Stomach (tissue), 9 donors: ENCODE measurements around the gene GSTM5. TPM values are rescaled to one million over a fixed set of nuclear protein-coding genes. Genes with fewer than 3 reads are reported as not detected.
"Not testable (repeated sequence)": the region's sequence is repeated elsewhere in the genome, so short reads cannot be mapped to it uniquely, and the experiment has no call there.

Source experiments
- DNase-seq, 2 donors: peaks; one replicate each; pipeline versions ENCODE4 v3.0.0 to v3.0.0-alpha.2; 2013 to 2019
- H3K27ac ChIP-seq, 5 donors: fragments of 200-600 bp in 4 of 5; sonication (generic) in 4 of 5; one replicate each; pipeline ENCODE4 v1.5.1; 2013 to 2019; ENCODE audit warnings: mild to moderate bottlenecking in 1 of 5, moderate library complexity in 1 of 5
- H3K27me3 ChIP-seq, 3 donors: fragments of 200-600 bp; sonication (generic); one replicate each; pipeline ENCODE4 v1.5.1; 2017 to 2019; ENCODE audit warnings: mixed run types in 1 of 3
- H3K36me3 ChIP-seq, 4 donors: fragments of 200-600 bp; sonication (generic); 1 replicate in 3 of 4; 2 replicates in 1 of 4; pipeline ENCODE4 v1.5.1; 2016 to 2019
- H3K4me1 ChIP-seq, 4 donors: fragments of 200-600 bp; sonication (generic); one replicate each; pipeline ENCODE4 v1.5.1; 2016 to 2019
- H3K4me3 ChIP-seq, 4 donors: fragments of 200-600 bp; sonication (generic) in 3 of 4; one replicate each; pipeline ENCODE4 v1.5.1; 2016 to 2019; ENCODE audit warnings: mild to moderate bottlenecking in 1 of 4
- H3K9me3 ChIP-seq, 4 donors: fragments of 200-600 bp; sonication (generic); one replicate each; pipeline ENCODE4 v1.5.1; 2016 to 2019
- CTCF ChIP-seq, 7 experiments: fragments of 450-650 bp in 4 of 7; fragments of 200-600 bp in 3 of 7; sonication (generic) in 3 of 7; IDR thresholded peaks; one replicate each; pipeline ENCODE4 v1.5.1; 2016 to 2019; ENCODE audit warnings: antibody characterized with exemption in 7 of 7, control low read depth in 2 of 7, mild to moderate bottlenecking in 1 of 7
- EP300 ChIP-seq: sonication (generic); formaldehyde crosslinking; IDR thresholded peaks from one replicate; pipeline ENCODE4 v1.6.1; 2017; ENCODE audit warnings: antibody characterized with exemption
- POLR2A ChIP-seq, 4 donors: fragments of 450-650 bp; IDR thresholded peaks; one replicate each; pipeline ENCODE4 v1.6.1; 2016; ENCODE audit warnings: antibody characterized with exemption in 4 of 4, control low read depth in 2 of 4, mild to moderate bottlenecking in 1 of 4, moderate library complexity in 1 of 4
- POLR2AphosphoS5 ChIP-seq, 3 donors: sonication (generic); formaldehyde crosslinking; IDR thresholded peaks; one replicate each; pipeline ENCODE4 v1.6.1; 2016; ENCODE audit warnings: antibody characterized with exemption in 3 of 3
- whole genome bisulfite sequencing, 5 donors: extraction: QIAGEN DNeasy Blood & Tissue Kit in 3 of 5; methylation state at CpG; one replicate each; pipeline versions ENCODE4 v1.1.5 to v1.1.7; 2013 to 2018; 5-methylcytosine and 5-hydroxymethylcytosine counted together
- intact Hi-C: fragments of 100-400 bp; cut with DNase I; formaldehyde crosslinking; loops from one replicate; pipeline ENCODE4 v1.15.1; 2023; ENCODE audit warnings: low total_unique reads
- polyA plus RNA-seq, 3 donors: library from polyadenylated mRNA; stranded (reverse); fragments of 200-250 nt; gene quantifications; one replicate each; pipeline ENCODE4 v1.2.3, GENCODE V29; 2013
- total RNA-seq, 5 donors: library from RNA; depleted of rRNA; stranded (reverse); fragments of >200 nt; gene quantifications; one replicate each; pipeline versions ENCODE4 v1.1.0 to v1.2.3, GENCODE V29; 2014 to 2016
- donor health status: healthy with polysubstance abuse.
- donor health status: Bipolar disorder and iron deficiency.
- donor health status: healthy.

The GSTM5 gene
- total and polyA plus RNA-seq, 8 donors = 1.4 to 35.6 (median 16.7) TPM; not detected in 2

DNA sequence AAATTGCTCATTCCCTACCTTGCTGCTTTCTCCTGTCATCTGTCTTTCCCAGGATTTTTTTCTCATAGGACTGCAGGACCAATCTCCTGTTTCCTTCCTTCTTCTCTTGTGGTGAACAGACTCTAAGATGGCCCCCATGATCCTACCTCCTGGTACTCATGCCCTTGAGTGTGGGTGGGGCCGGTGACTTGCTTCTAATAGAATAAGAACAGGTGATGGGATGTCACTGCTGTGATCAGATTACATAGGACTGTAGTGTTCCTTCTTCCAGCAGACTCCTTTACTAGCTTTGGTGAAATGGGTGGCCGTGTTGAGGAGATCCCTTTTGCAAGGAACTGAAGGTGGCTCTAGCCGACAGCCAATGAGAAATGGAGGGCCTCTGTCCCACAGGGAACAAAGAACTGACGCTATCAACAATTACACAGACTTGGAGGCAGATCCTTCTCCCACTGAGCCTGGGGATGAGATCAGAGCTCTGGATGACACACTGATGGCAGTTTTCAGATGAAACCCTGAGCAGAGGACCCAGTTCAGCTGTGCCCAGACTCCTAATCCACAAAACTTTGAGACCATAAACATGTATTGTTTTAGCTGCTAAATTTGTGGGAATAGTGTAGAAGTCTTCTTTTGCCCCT lies 21.3 kb downstream of the GSTM5 start:
- 88 to 91% (median 90%) methylated on average over 4 of the region's 4 CpGs for WGBS, 5 donors
- H3K4me3 ChIP-seq = no peak overlapping the region
- no peaks in the 10 kb centered on the region for H3K9me3 ChIP-seq
- TF ChIP-seq CTCF (IDR thresholded peaks at IDR 0.05) = no peak
- no peak for TF ChIP-seq POLR2A (IDR thresholded peaks at IDR 0.05)
- no peak for TF ChIP-seq POLR2AphosphoS5 (IDR thresholded peaks at IDR 0.05)
- no peak for TF ChIP-seq EP300
- DNase-seq = no peak
- peaks cover 17 to 48% (median 33%) of the 10 kb centered on the region in 4 donors for H3K36me3 ChIP-seq
- no peaks in the 10 kb centered on the region for H3K27me3 ChIP-seq
- peak overlapping the region in 3 of 5 donors; percentile 37 to 70 (median 46) for H3K27ac ChIP-seq
- intact Hi-C loops = no loop called here
- H3K4me1 ChIP-seq = peaks cover 4 to 24% (median 16%) of the 10 kb centered on the region in 4 donors

- peak overlapping the region; percentile 79 to 91 (median 84) for H3K27ac ChIP-seq
- WGBS, 5 donors = 1 to 3% (median 2%) methylated on average over 41 to 86 of the region's 86 CpGs
- DNase-seq = peak; percentile 87 to 95
Measured at GRCh38 chr1:109739738-109740614, 27.9 kb downstream of the GSTM5 start.

DNA sequence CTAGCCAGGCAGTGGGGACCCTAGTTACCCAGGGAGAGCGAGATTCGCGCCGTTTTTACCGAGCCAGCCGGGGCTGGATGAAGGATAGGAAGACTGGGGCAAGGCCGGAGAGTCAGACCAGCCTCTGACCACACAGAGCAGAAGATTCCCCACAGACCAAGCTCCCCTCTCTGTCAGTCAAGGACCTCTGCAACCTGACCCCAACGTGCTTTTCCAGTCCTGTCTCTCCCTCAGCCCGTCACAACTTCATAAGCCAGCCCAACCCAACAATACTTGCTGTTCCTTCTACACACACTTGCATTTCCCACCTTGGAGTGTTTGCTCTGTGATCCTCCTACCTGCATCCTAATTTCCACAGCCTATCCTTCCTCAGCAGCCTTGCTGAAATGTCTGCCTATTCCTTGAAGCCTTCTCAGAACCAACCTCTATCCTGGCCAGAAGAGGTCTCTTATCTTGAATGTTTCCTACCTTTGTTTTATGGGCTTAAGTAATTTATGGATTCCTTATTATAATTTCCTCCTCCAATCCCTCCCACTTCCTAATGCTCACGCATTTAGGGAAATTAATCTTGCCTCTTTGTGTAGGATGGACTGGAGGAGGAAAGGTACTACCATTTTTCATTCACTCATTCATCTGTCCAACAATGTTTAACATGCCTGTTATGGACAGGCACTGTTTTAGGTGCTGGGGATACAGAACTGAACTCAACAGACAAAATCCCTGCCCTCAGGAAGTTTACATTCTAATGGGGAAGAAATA lies 28.7 kb downstream of the GSTM5 start, which contains the start of gene GSTM3:
Gene GSTM3 (minus strand): TSS at position 424 of the 759 bp plus-strand sequence. CDS start 751 bp downstream, outside the sequence.
- 3 to 12% (median 4%) methylated on average over 8 to 10 of the region's 10 CpGs for WGBS, 5 donors
- no peak for TF ChIP-seq EP300
- no peak for TF ChIP-seq POLR2AphosphoS5 (IDR thresholded peaks at IDR 0.05)
- TF ChIP-seq CTCF (IDR thresholded peaks at IDR 0.05) = no peak
- TF ChIP-seq POLR2A (IDR thresholded peaks at IDR 0.05) = no peak
- H3K4me3 ChIP-seq = peak within 1 kb of the TSS; percentile 63 to 89 (median 74)
- peak within 1 kb of the TSS; percentile 79 to 91 (median 84) for H3K27ac ChIP-seq
- peaks cover 23 to 34% (median 25%) of the 10 kb centered on the region in 4 donors for H3K4me1 ChIP-seq
- no peaks in the 10 kb centered on the region for H3K9me3 ChIP-seq
- peaks cover 0 to 5% (median 0%) of the 10 kb centered on the region in 3 donors for H3K27me3 ChIP-seq
- intact Hi-C loops = no loop called here
- peaks cover 17 to 26% (median 23%) of the 10 kb centered on the region in 4 donors for H3K36me3 ChIP-seq
- DNase-seq = no peak

More at GRCh38 chr1:109739738-109740614, 27.9 kb downstream of the GSTM5 start:
- Histone ChIP-seq H3K27me3 (peaks cover 0 to 5% (median 0%) of the 10 kb centered on the region in 3 donors), H3K9me3 (no peaks in the 10 kb centered on the region), H3K4me1 (peaks cover 23 to 34% (median 25%) of the 10 kb centered on the region in 4 donors), H3K4me3 (peak overlapping the region; percentile 63 to 89 (median 74)), H3K36me3 (peaks cover 17 to 30% (median 27%) of the 10 kb centered on the region in 4 donors)
- intact Hi-C loops = no loop called here
- TF ChIP-seq CTCF (IDR thresholded peaks at IDR 0.05) = no peak
- no peak for TF ChIP-seq EP300
- peak in 2 of 4 donors; percentile 43 to 83 for TF ChIP-seq POLR2A (IDR thresholded peaks at IDR 0.05)
- peak; percentile 88 to 97 (median 94) for TF ChIP-seq POLR2AphosphoS5 (IDR thresholded peaks at IDR 0.05)

DNA sequence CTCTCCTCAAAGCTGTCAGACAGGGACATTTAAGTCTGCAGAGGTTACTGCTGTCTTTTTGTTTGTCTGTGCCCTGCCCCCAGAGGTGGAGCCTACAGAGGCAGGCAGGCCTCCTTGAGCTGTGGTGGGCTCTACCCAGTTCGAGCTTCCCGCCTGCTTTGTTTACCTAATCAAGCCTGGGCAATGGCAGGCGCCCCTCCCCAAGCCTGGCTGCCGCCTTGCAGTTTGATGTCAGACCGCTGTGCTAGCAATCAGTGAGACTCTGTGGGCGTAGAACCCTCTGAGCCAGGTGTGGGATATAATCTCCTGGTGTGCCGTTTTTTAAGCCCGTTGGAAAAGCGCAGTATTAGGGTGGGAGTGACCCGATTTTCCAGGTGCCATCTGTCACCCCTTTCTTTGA lies 36.3 kb downstream of the GSTM5 start:
- intact Hi-C loops, H3K4me1 ChIP-seq, H3K9me3 ChIP-seq, H3K4me3 ChIP-seq, H3K27ac ChIP-seq, DNase-seq, H3K27me3 ChIP-seq: not testable (repeated sequence)
- peaks cover 5 to 49% (median 16%) of the 10 kb centered on the region in 4 donors for H3K36me3 ChIP-seq
- 88 to 98% (median 92%) methylated on average over 7 to 10 of the region's 10 CpGs for WGBS, 5 donors
